T-helper 2 cell treated with Interferon-gamma antibody and Interleukin-4, amounts not matched to agents 5 μg/mL and 100 μg/mL, for 36 hours (primary cell): Measurements from ENCODE around the gene SLC26A2.
"Not testable (repeated sequence)": the region's sequence is repeated elsewhere in the genome, so short reads cannot be mapped to it uniquely, and the experiment has no call there.

Source experiments
- DNase-seq: peaks from one replicate; pipeline ENCODE4 v3.0.0; 2021; ENCODE audit warnings: low spot score
- H3K27ac Mint-ChIP-seq: one replicate; pipeline ENCODE4 v1.8.0; 2021; ENCODE audit warnings: mild to moderate bottlenecking, mixed read lengths
- H3K27me3 Mint-ChIP-seq: one replicate; pipeline ENCODE4 v1.8.0; 2021; ENCODE audit warnings: low read depth, mixed read lengths
- H3K36me3 Mint-ChIP-seq: one replicate; pipeline ENCODE4 v1.8.0; 2021; ENCODE audit warnings: low read depth, mixed read lengths
- H3K4me1 Mint-ChIP-seq: one replicate; pipeline ENCODE4 v1.8.0; 2021; ENCODE audit warnings: low read depth, mixed read lengths
- H3K4me3 Mint-ChIP-seq: one replicate; pipeline ENCODE4 v1.8.0; 2022; ENCODE audit warnings: mild to moderate bottlenecking, moderate library complexity, mixed read lengths
- H3K9me3 Mint-ChIP-seq: one replicate; pipeline ENCODE4 v1.8.0; 2021; ENCODE audit warnings: mixed read lengths

Gene SLC26A2

DNA sequence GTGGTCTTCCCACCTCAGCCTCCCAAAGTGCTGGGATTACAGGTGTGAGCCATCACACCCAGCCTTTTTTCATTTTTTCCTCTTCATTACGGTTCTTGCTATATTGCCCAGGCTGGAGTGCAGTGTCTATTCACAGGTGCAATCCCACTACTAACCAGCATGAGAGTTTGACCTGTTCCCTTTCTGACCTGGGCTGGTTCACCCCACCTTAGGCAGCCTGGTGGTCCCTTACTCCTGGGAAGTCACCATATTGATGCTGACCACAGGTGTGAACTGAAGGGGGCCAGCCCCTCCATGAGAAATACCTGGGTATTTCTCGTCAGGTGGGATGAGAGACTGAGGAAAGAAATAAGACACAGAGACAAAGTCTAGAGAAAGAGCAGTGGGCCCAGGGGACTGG, 18.4 kb upstream of the SLC26A2 start:
- Mint-ChIP-seq H3K9me3 (no peaks in the 10 kb centered on the region), H3K27ac (no peak overlapping the region), H3K27me3 (peaks cover 3% of the 10 kb centered on the region), H3K4me1 (peaks cover 9% of the 10 kb centered on the region), H3K4me3 (no peak overlapping the region), H3K36me3 (no peaks in the 10 kb centered on the region)
- no peak for DNase-seq

GRCh38 chr5:149942741-149943169, 17.8 kb upstream of the SLC26A2 start:
- DNase-seq, H3K36me3 Mint-ChIP-seq, H3K4me3 Mint-ChIP-seq, H3K27me3 Mint-ChIP-seq, H3K27ac Mint-ChIP-seq, H3K9me3 Mint-ChIP-seq, H3K4me1 Mint-ChIP-seq: not testable (repeated sequence)

DNA sequence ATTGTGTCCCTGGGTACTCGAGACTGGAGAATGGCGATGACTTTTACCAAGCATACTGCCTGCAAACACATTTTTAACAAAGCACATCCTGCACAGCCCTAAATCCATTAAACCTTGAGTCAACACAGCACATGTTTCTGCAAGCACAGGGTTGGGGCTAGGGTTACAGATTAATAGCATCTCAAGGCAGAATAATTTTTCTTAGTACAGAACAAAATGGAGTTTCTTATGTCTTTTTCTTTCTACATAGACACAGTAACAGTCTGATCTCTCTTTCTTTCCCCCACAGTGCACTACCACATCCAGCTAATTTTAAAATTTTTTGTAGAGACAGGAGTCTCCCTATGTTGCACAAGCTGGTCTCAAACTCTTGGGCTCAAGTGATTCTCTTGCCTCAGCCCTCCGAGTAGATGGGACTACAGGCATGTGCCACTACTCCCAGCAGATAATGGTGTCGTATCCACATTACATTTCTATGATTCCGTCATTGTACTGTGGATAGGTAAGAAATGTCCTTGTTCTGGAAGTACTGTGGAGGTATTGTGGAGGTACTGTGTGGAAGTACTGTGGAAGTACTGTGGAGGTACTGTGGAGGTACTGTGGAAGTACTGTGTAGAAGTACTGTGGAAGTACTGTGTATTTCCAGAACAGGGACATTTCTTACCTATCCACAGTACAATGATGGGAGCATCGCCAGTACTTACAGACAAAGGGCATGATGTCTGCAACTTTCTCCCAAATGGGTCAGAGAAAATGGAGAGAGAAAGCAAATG, 17.2 kb upstream of the SLC26A2 start:
- not testable (repeated sequence) for H3K27me3 Mint-ChIP-seq, H3K4me1 Mint-ChIP-seq, H3K27ac Mint-ChIP-seq, H3K4me3 Mint-ChIP-seq, H3K36me3 Mint-ChIP-seq, DNase-seq, H3K9me3 Mint-ChIP-seq

DNA sequence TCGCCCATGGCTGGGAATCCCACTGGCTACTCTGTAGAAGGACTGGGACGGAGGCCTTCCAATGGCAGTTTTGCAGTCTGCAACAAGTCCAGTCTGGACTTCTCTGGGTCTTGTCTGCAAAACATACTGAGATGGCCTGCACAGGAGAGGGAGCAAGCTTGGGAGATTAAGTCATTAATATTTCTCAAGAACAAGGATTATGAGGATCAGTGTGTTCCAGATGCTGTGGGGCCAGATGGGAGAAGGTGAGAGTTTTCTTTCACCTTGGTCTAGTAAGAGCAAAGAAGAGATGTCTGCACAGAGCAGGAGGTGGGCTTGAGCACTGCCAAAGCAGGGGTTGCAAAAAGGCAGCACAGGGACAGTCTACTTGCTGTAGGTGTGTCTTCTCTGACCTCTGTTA, 15.9 kb upstream of the SLC26A2 start, which contains the start of gene PDE6A:
TSS of gene PDE6A (minus strand) at position 128 of the 400 bp plus-strand sequence. CDS start at position 8, 120 bp downstream.
- DNase-seq, result no peak
- Mint-ChIP-seq H3K4me3 (no peak within 1 kb of the TSS), H3K27ac (no peak within 1 kb of the TSS), H3K4me1 (peaks cover 6% of the 10 kb centered on the region), H3K9me3 (no peaks in the 10 kb centered on the region), H3K36me3 (no peaks in the 10 kb centered on the region), H3K27me3 (peaks cover 3% of the 10 kb centered on the region)

DNA sequence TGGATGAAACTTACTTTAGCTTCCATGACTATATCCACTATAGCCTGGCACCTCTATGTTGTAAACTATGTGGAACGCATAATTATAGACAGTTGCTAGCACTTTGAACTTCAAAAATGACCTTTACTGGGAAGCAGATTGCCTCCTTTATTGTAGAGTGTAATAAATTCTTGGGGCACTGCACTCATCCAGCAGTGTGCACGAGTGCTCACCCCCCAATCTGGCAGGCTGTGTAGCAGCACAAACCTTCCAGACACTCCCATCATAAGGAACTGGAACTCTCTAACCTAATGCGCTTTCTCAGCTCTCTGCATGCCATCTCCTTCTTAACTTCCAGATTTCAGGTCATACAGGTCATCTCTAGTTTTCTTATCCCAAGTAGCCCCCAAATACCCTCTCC, 14.4 kb upstream of the SLC26A2 start:
- no peaks in the 10 kb centered on the region for H3K9me3 Mint-ChIP-seq
- H3K4me3 Mint-ChIP-seq, result no peak overlapping the region

GRCh38 chr5:149948993-149949392, 11.6 kb upstream of the SLC26A2 start:
- DNase-seq, result no peak
- H3K4me1 Mint-ChIP-seq, result no peaks in the 10 kb centered on the region
- H3K9me3 Mint-ChIP-seq, result no peaks in the 10 kb centered on the region
- H3K27ac Mint-ChIP-seq, result no peak overlapping the region
- H3K4me3 Mint-ChIP-seq, result no peak overlapping the region
- peaks cover 12% of the 10 kb centered on the region for H3K27me3 Mint-ChIP-seq
- no peaks in the 10 kb centered on the region for H3K36me3 Mint-ChIP-seq

More for the DNA sequence above, 14.4 kb upstream of the SLC26A2 start:
- peaks cover 4% of the 10 kb centered on the region for H3K27me3 Mint-ChIP-seq
- H3K27ac Mint-ChIP-seq, result no peak overlapping the region
- H3K4me1 Mint-ChIP-seq, result no peaks in the 10 kb centered on the region
- DNase-seq, result no peak
- H3K36me3 Mint-ChIP-seq, result no peaks in the 10 kb centered on the region

GRCh38 chr5:149951138-149951749, 9.3 kb upstream of the SLC26A2 start:
- H3K9me3 Mint-ChIP-seq, result no peaks in the 10 kb centered on the region
- no peak for DNase-seq
- H3K4me1 Mint-ChIP-seq, result no peaks in the 10 kb centered on the region
- H3K27ac Mint-ChIP-seq, result no peak overlapping the region
- peaks cover 15% of the 10 kb centered on the region for H3K27me3 Mint-ChIP-seq
- H3K36me3 Mint-ChIP-seq, result no peaks in the 10 kb centered on the region
- no peak overlapping the region for H3K4me3 Mint-ChIP-seq

- Mint-ChIP-seq H3K4me3 (no peak overlapping the region), H3K27me3 (peaks cover 14% of the 10 kb centered on the region), H3K4me1 (no peaks in the 10 kb centered on the region), H3K9me3 (no peaks in the 10 kb centered on the region), H3K36me3 (no peaks in the 10 kb centered on the region), H3K27ac (no peak overlapping the region)
- DNase-seq, result no peak
Measured at GRCh38 chr5:149953436-149954121, 7.0 kb upstream of the SLC26A2 start.

- no peaks in the 10 kb centered on the region for H3K36me3 Mint-ChIP-seq
Measured at GRCh38 chr5:149954798-149955197, 5.8 kb upstream of the SLC26A2 start.

DNA sequence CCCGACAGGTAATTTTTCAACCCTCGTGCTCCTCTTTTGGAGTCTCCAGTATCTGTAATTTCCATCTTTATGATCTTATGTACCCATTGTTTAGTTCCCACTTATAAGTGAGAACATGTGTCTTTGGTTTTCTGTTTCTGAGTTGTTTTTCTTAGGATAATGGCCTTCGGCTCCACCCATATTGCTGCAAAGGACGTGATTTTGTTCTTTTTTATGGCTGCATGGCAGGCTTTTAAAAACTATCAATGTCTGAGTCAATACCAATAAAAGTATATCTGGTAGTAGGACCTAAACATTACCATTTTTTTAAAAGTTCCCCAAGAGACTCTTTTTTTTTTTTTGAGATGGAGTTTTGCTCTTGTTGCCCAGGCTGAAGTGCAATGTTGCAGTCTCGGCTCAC, 3.9 kb upstream of the SLC26A2 start:
- no peak for DNase-seq
- H3K4me3 Mint-ChIP-seq, result no peak overlapping the region
- peaks cover 9% of the 10 kb centered on the region for H3K27me3 Mint-ChIP-seq
- H3K4me1 Mint-ChIP-seq, result peaks cover 16% of the 10 kb centered on the region
- H3K9me3 Mint-ChIP-seq, result no peaks in the 10 kb centered on the region
- no peak overlapping the region for H3K27ac Mint-ChIP-seq
- no peaks in the 10 kb centered on the region for H3K36me3 Mint-ChIP-seq

More at GRCh38 chr5:149954798-149955197, 5.8 kb upstream of the SLC26A2 start:
- Mint-ChIP-seq H3K9me3 (no peaks in the 10 kb centered on the region), H3K4me1 (peaks cover 6% of the 10 kb centered on the region), H3K4me3 (no peak overlapping the region), H3K27ac (no peak overlapping the region), H3K27me3 (peaks cover 14% of the 10 kb centered on the region)
- no peak for DNase-seq

GRCh38 chr5:149957855-149958254, 2.7 kb upstream of the SLC26A2 start:
- no peaks in the 10 kb centered on the region for H3K36me3 Mint-ChIP-seq
- no peak overlapping the region for H3K27ac Mint-ChIP-seq
- no peaks in the 10 kb centered on the region for H3K9me3 Mint-ChIP-seq
- no peak overlapping the region for H3K4me3 Mint-ChIP-seq
- peaks cover 21% of the 10 kb centered on the region for H3K4me1 Mint-ChIP-seq
- peaks cover 4% of the 10 kb centered on the region for H3K27me3 Mint-ChIP-seq
- DNase-seq, result no peak

DNA sequence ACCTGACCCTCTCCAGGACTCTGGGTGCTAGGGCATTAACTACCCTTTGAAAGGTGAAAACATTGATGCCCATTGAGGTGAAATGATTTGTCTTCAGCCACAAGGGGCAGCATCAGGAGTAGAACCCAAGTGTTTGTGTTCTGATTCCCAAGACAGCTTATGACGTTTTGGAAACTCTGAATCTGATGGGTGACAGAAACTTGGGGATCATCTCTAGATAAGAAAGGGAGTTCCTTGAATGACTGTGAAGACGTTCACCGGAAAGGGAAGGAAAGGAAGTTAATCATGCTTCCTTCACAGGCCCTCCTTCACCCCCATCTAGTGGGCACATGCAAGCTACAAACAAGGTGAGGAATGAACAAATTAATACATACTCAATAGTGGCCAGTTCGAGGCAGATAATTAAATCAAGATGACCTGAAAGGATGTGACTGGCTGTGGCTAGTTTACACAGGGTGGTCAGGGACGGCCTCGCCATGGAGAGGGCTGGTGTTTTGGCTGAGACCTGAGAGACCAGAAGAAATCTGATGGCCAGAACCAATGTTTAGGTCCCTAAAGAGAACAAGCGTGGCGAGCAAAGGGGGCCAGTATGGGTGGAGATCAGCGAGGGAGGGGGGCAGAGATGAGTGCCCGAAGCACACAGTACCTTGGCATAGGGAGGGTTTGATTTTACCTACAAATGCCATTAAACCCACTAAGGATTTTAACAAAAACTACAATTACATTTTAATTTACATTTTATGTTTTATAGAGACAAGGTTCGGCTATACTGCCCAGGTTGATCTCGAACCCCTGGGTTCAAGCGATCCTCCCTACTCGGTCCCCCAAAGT, 937 bp upstream of the SLC26A2 start:
- peak; percentile 78 for DNase-seq
- H3K36me3 Mint-ChIP-seq, result no peaks in the 10 kb centered on the region
- peak overlapping the region; percentile 90 for H3K4me3 Mint-ChIP-seq
- H3K4me1 Mint-ChIP-seq, result peaks cover 21% of the 10 kb centered on the region
- H3K27me3 Mint-ChIP-seq, result peaks cover 4% of the 10 kb centered on the region
- peak overlapping the region; percentile 90 for H3K27ac Mint-ChIP-seq
- no peaks in the 10 kb centered on the region for H3K9me3 Mint-ChIP-seq

DNA sequence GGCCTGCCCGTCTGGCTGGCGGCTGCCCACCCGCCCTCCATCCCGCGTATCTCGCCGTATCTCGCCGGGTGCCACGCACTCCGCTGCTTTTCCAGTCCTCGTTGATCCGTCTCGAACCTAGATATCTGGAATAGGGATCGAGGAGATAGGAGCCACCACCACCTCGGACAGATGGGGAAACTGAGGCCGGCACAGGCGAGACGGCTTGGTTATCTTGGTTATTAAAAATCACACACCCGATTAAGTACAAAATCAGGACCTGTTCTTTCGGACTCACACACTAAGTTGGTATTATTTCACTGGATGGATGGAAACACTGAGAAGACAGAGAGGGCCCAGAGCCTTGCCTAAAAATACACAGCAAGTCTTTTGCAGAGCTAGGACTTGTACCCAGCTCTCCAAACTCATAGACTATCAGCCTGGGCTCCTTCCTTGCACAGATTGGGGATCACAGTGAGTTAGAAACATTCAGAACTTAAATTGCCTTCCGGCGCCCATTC, 678 bp downstream of the SLC26A2 start:
- Mint-ChIP-seq H3K9me3 (no peaks in the 10 kb centered on the region), H3K4me3 (peak overlapping the region; percentile 88), H3K27ac (peak overlapping the region; percentile 6), H3K4me1 (peaks cover 21% of the 10 kb centered on the region), H3K27me3 (peaks cover 2% of the 10 kb centered on the region), H3K36me3 (no peaks in the 10 kb centered on the region)
- DNase-seq, result no peak
